Spleen (tissue), 13 donors: ENCODE results near the gene ELAVL3. TPM values are rescaled to one million over a fixed set of nuclear protein-coding genes. Genes with fewer than 3 reads are reported as not detected.

Experiments
- DNase-seq: peaks from one replicate; pipeline ENCODE4 v3.0.0-alpha.2; 2020
- H3K27ac ChIP-seq, 8 donors: fragments of 200-600 bp; sonication (generic) in 7 of 8; 1 replicate in 4 of 8; 2 replicates in 4 of 8; pipeline versions ENCODE4 v1.5.0 to v1.8.0; 2016 to 2021; ENCODE audit warnings: inconsistent platforms in 4 of 8, mild to moderate bottlenecking in 4 of 8, moderate library complexity in 1 of 8
- H3K27me3 ChIP-seq, 7 donors: fragments of 200-600 bp; sonication (generic) in 6 of 7; replicated peaks in 1 of 7; 1 replicate in 4 of 7; 2 replicates in 3 of 7; pipeline versions ENCODE4 v1.5.0 to v1.8.0; 2016 to 2021; ENCODE audit warnings: inconsistent platforms in 3 of 7, mild to moderate bottlenecking in 1 of 7
- H3K36me3 ChIP-seq, 6 donors: fragments of 200-600 bp; sonication (generic) in 5 of 6; 1 replicate in 4 of 6; 2 replicates in 2 of 6; pipeline versions ENCODE4 v1.5.0 to v1.8.0; 2016 to 2021; ENCODE audit warnings: inconsistent platforms in 2 of 6
- H3K4me1 ChIP-seq, 6 donors: fragments of 200-600 bp; sonication (generic) in 5 of 6; 1 replicate in 3 of 6; 2 replicates in 3 of 6; pipeline versions ENCODE4 v1.5.0 to v1.8.0; 2016 to 2021; ENCODE audit warnings: inconsistent platforms in 3 of 6
- H3K4me3 ChIP-seq, 8 donors: fragments of 200-600 bp; sonication (generic) in 7 of 8; 1 replicate in 4 of 8; 2 replicates in 4 of 8; pipeline versions ENCODE4 v1.5.0 to v1.8.0; 2016 to 2021; ENCODE audit warnings: inconsistent platforms in 4 of 8, mild to moderate bottlenecking in 4 of 8, moderate library complexity in 2 of 8
- H3K9me3 ChIP-seq, 8 donors: fragments of 200-600 bp; sonication (generic) in 7 of 8; 1 replicate in 4 of 8; 2 replicates in 4 of 8; pipeline versions ENCODE4 v1.5.0 to v1.8.0; 2016 to 2021; ENCODE audit warnings: inconsistent platforms in 4 of 8
- POLR2A ChIP-seq, 3 donors: fragments of 450-650 bp; IDR thresholded peaks; one replicate each; pipeline ENCODE4 v1.5.1; 2017; ENCODE audit warnings: antibody characterized with exemption in 3 of 3, mild to moderate bottlenecking in 1 of 3
- POLR2AphosphoS5 ChIP-seq, 3 donors: sonication (generic); formaldehyde crosslinking; IDR thresholded peaks; one replicate each; pipeline ENCODE4 v1.5.1; 2017; ENCODE audit warnings: antibody characterized with exemption in 3 of 3
- WGBS, 5 donors: extraction: QIAGEN DNeasy Blood & Tissue Kit in 3 of 5; methylation state at CpG; one replicate each; pipeline versions ENCODE4 v1.1.5 to v1.1.7; 2013 to 2018; 5-methylcytosine and 5-hydroxymethylcytosine counted together
- intact Hi-C: fragments of 100-400 bp; cut with DNase I; formaldehyde crosslinking; loops from one replicate; pipeline ENCODE4 v1.15.0; 2023; ENCODE audit warnings: low total_unique reads
- long read RNA-seq, 2 donors: transcript quantifications; one replicate each; lab custom pipeline, GENCODE V29; 2026
- polyA plus RNA-seq, 3 donors: library from polyadenylated mRNA; stranded (reverse); fragments of 200-250 nt; gene quantifications; one replicate each; pipeline ENCODE4 v1.2.1, GENCODE V29; 2013
- total RNA-seq, 7 donors: library from RNA; depleted of rRNA in 3 of 7; stranded (reverse); fragments of >200 nt in 3 of 7; fragmentation: NEBNext Ultra II Directional in 4 of 7; extraction: Animal tissue kit (Norgen Biotek cat#: 25700) in 4 of 7; gene quantifications; one replicate each; pipeline versions ENCODE4 v1.1.0 to v1.2.1, GENCODE V29; 2016 to 2021
- TF ChIP-seq, protein P1 (sequence below), 11 experiments: fragments of 200-600 bp in 7 of 11; fragments of 450-650 bp in 4 of 11; sonication (generic) in 4 of 11; IDR thresholded peaks in 8 of 11; conservative IDR thresholded peaks in 3 of 11; 1 replicate in 7 of 11; 2 replicates in 4 of 11; pipeline versions ENCODE4 v1.4.0 to v1.8.0; 2016 to 2021; ENCODE audit warnings: antibody characterized with exemption in 11 of 11, inconsistent platforms in 4 of 11, mild to moderate bottlenecking in 1 of 11
- donor health status: healthy with polysubstance abuse.
- donor health status: DM: no; HTN: no; CAD: no; lungs with moderate emphysema.
- donor health status: DM: no; HTN: no; CAD: no.
- donor health status: Bipolar disorder and iron deficiency.
- donor health status: healthy.
- donor health status: DM: no; HTN: no; CAD: no.
- donor health status: DM: yes; HTN: yes; CAD: no.

ELAVL3 gene
- total RNA-seq (not detected), polyA plus RNA-seq (under 1 TPM in 1 of 3 donors, not detected in 2; 0.02 TPM)
- long read RNA-seq, donor 1 = 0 reads
- long read RNA-seq, donor 2 = 0 reads

DNA sequence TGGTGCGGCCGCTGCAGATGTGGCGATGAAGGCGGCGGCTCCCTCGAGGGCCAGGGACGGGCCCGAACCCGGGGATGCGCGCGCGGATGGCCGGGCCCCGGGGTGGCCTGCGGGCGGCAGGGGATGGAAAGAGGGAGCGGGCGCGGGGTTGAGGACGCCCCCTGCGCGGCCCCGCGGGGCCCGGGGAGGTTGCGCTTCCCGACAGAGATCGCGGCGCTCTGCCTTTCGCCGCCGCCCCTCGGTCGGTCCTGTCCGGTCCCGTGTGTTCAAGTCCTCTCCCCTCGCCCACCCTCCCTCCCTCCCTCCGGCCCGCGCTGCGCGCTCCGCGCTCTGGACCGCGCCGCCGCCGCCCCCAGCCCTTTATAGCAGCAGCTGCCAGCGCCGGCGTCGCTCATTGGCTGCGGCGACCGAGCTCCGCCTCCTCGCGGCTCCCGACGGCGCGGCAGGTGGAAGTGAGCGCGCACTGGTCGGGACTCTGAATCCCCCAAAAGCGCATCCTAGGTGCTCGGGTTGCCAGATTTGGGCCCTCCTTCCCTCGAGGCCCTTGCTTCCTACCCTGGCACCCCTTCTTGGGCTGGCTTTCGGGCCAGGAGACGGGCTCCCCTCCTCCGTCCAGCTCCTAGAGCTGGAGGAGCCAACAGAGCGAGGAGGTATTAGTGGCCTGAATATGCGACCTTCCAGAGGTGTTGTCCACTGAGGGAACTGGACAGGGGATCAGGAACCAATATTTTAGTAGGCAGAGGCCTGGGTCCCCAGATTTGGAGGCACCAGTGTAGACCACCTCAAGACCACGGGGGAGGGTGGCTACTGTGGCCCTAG, at the start of gene ELAVL3:
Gene ELAVL3 (minus strand): TSS at position 332 of the 819 bp plus-strand sequence. CDS start 438 bp downstream, outside the sequence.
- Histone ChIP-seq H3K27me3 (peaks cover 11 to 65% (median 45%) of the 10 kb centered on the region in 7 donors), H3K4me1 (peaks cover 14 to 51% (median 44%) of the 10 kb centered on the region in 6 donors), H3K27ac (no peak within 1 kb of the TSS), H3K9me3 (no peaks in the 10 kb centered on the region), H3K4me3 (peak within 1 kb of the TSS in 6 of 8 donors; percentile 8 to 68 (median 40)), H3K36me3 (peaks cover 0 to 31% (median 5%) of the 10 kb centered on the region in 6 donors)
- TF ChIP-seq, protein P1, sequence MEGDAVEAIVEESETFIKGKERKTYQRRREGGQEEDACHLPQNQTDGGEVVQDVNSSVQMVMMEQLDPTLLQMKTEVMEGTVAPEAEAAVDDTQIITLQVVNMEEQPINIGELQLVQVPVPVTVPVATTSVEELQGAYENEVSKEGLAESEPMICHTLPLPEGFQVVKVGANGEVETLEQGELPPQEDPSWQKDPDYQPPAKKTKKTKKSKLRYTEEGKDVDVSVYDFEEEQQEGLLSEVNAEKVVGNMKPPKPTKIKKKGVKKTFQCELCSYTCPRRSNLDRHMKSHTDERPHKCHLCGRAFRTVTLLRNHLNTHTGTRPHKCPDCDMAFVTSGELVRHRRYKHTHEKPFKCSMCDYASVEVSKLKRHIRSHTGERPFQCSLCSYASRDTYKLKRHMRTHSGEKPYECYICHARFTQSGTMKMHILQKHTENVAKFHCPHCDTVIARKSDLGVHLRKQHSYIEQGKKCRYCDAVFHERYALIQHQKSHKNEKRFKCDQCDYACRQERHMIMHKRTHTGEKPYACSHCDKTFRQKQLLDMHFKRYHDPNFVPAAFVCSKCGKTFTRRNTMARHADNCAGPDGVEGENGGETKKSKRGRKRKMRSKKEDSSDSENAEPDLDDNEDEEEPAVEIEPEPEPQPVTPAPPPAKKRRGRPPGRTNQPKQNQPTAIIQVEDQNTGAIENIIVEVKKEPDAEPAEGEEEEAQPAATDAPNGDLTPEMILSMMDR (IDR thresholded peaks at IDR 0.05 in 8 of 11, conservative IDR thresholded peaks at IDR 0.05 in 3 of 11) = no peak
- peak in 1 of 3 donors; percentile 14 for TF ChIP-seq POLR2AphosphoS5 (IDR thresholded peaks at IDR 0.05)
- intact Hi-C loops = no loop called here
- 15 to 33% (median 26%) methylated on average over 12 to 76 of the region's 77 CpGs for whole genome bisulfite sequencing, 5 donors
- no peak for DNase-seq

DNA sequence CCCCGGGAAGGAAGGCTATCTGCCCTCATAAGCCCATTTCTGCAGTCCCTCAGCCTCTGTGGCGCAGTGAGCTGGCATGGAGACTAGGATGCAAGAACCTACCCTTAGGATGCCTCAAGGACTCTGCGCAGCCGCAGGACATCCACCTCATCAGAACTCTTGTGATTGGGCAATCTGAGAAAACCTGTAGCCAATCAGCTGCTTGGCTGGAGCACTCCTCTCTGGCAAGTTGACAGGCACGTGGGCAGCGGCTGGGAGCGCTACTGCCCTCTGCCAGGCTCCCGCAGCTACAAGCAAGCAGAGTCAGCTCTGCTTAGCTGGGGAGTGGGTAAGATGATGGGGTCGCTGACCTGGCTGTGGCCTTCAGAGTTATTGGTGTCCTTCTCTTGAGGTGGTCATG, 49.6 kb upstream of the ELAVL3 start:
- WGBS, 5 donors = 22 to 36% (median 27%) methylated on average over 9 of the region's 9 CpGs
- intact Hi-C loops = no loop called here
- peak; percentile 83 for DNase-seq
- H3K9me3 ChIP-seq = no peaks in the 10 kb centered on the region
- H3K4me3 ChIP-seq = no peak overlapping the region
- no peaks in the 10 kb centered on the region for H3K27me3 ChIP-seq
- H3K4me1 ChIP-seq = peaks cover 11 to 53% (median 27%) of the 10 kb centered on the region in 6 donors
- TF ChIP-seq, protein P1 (IDR thresholded peaks at IDR 0.05 in 8 of 11, conservative IDR thresholded peaks at IDR 0.05 in 3 of 11) = no peak
- TF ChIP-seq POLR2AphosphoS5 (IDR thresholded peaks at IDR 0.05) = peak in 2 of 3 donors; percentile 11 to 24
- H3K27ac ChIP-seq = no peak overlapping the region
- peaks cover 0 to 20% (median 2%) of the 10 kb centered on the region in 6 donors for H3K36me3 ChIP-seq

GRCh38 chr19:11528551-11529341, 47.9 kb upstream of the ELAVL3 start, which contains the start of gene ECSIT:
ECSIT (minus strand) TSS chr19:11529134; CDS start chr19:11519170, 9,964 bp downstream.
- Histone ChIP-seq H3K27ac (peak within 1 kb of the TSS; percentile 82 to 93 (median 87)), H3K36me3 (peaks cover 0 to 37% (median 8%) of the 10 kb centered on the region in 6 donors), H3K27me3 (no peaks in the 10 kb centered on the region), H3K4me1 (peaks cover 11 to 43% (median 24%) of the 10 kb centered on the region in 6 donors), H3K4me3 (peak within 1 kb of the TSS; percentile 84 to 99 (median 92)), H3K9me3 (no peaks in the 10 kb centered on the region)
- TF ChIP-seq POLR2AphosphoS5 (IDR thresholded peaks at IDR 0.05) (peak; percentile 80 to 89 (median 82)), POLR2A (IDR thresholded peaks at IDR 0.05) (no peak)
- TF ChIP-seq, protein P1 (IDR thresholded peaks at IDR 0.05 in 8 of 11, conservative IDR thresholded peaks at IDR 0.05 in 3 of 11) = peak in 4 of 11 experiments; percentile 13 to 30 (median 18)
- peak; percentile 97 for DNase-seq
- WGBS, 5 donors = 0 to 1% (median 0%) methylated on average over 22 to 47 of the region's 47 CpGs
- intact Hi-C loops = no loop called here
